Heart right ventricle (tissue), 16 donors: Measurements from ENCODE around the gene FOXK2. TPM values are rescaled to one million over a fixed set of nuclear protein-coding genes. Genes with fewer than 3 reads are reported as not detected.

Source experiments
- ATAC-seq, 8 donors: fragments of 200-7000 bp; cut with Tn5 transposase; one replicate each; pipeline ENCODE4 v1.9.1; 2020; ENCODE audit warnings: mild to moderate bottlenecking in 8 of 8, moderate library complexity in 8 of 8, moderate number of reproducible peaks in 1 of 8
- DNase-seq, 2 donors: peaks; one replicate each; pipeline ENCODE4 v3.0.0-alpha.2; 2020
- H3K27ac ChIP-seq, 10 donors: fragments of 200-600 bp; sonication (generic) in 2 of 10; one replicate each; pipeline versions ENCODE4 v1.5.0 to v1.8.0; 2020 to 2022; ENCODE audit warnings: mild to moderate bottlenecking in 3 of 10
- H3K27me3 ChIP-seq, 7 donors: fragments of 200-600 bp; one replicate each; pipeline ENCODE4 v1.8.0; 2021 to 2022; ENCODE audit warnings: mild to moderate bottlenecking in 2 of 7
- H3K36me3 ChIP-seq, 9 donors: fragments of 200-600 bp; sonication (generic) in 1 of 9; one replicate each; pipeline versions ENCODE4 v1.5.0 to v1.8.0; 2020 to 2022; ENCODE audit warnings: mild to moderate bottlenecking in 2 of 9
- H3K4me1 ChIP-seq, 9 donors: fragments of 200-600 bp; sonication (generic) in 1 of 9; one replicate each; pipeline versions ENCODE4 v1.5.0 to v1.8.0; 2020 to 2022; ENCODE audit warnings: mild to moderate bottlenecking in 4 of 9
- H3K4me3 ChIP-seq, 10 donors: fragments of 200-600 bp; sonication (generic) in 2 of 10; one replicate each; pipeline versions ENCODE4 v1.5.0 to v1.8.0; 2020 to 2022; ENCODE audit warnings: mild to moderate bottlenecking in 7 of 10, moderate library complexity in 2 of 10
- H3K9me3 ChIP-seq, 11 donors: fragments of 200-600 bp in 10 of 11; sonication (generic) in 2 of 11; one replicate each; pipeline versions ENCODE4 v1.5.0 to v1.8.0; 2013 to 2022; ENCODE audit warnings: mild to moderate bottlenecking in 2 of 11, control low read depth in 1 of 11, moderate library complexity in 1 of 11
- WGBS, 2 donors: extraction: QIAGEN DNeasy Blood & Tissue Kit; methylation state at CpG; one replicate each; pipeline ENCODE4 v1.1.7; 2013; ENCODE audit warnings: inconsistent platforms in 1 of 2; 5-methylcytosine and 5-hydroxymethylcytosine counted together
- intact Hi-C, 10 donors: fragments of 100-400 bp; cut with DNase I; formaldehyde crosslinking; loops; one replicate each; pipeline versions ENCODE4 v1.11.1 to v1.14.2; 2022
- long read RNA-seq, 3 donors: library from polyadenylated mRNA; unstranded; transcript quantifications; one replicate each; pipeline ENCODE4 v2.0.0, GENCODE V29; 2020 to 2021
- polyA plus RNA-seq, 2 donors: library from polyadenylated mRNA; stranded (reverse); fragments of 200-250 nt; gene quantifications; one replicate each; pipeline ENCODE4 v1.2.3, GENCODE V29; 2013
- total RNA-seq, 10 donors: library from RNA; stranded (reverse); fragmentation: NEBNext Ultra II Directional in 3 of 10; extraction: Animal tissue kit (Norgen Biotek cat#: 25700) in 3 of 10; gene quantifications; one replicate each; pipeline versions ENCODE4 v1.2.1 to v1.2.4, GENCODE V29; 2021 to 2023
- TF ChIP-seq, protein P1 (sequence below), 9 donors: fragments of 200-600 bp; sonication (generic) in 2 of 9; IDR thresholded peaks; one replicate each; pipeline versions ENCODE4 v1.5.0 to v1.8.0; 2021 to 2022; ENCODE audit warnings: antibody characterized with exemption in 9 of 9, mild to moderate bottlenecking in 5 of 9, moderate library complexity in 1 of 9
- donor health status: Arrhythmogenic right ventricular cardiomyopathy.
- donor health status: ischemic (EF 13 %, LVEDD 7.1; RV severe dilation, severe dysfunction).
- donor health status: healthy with polysubstance abuse.
- donor health status: DM: no; HTN: yes; CAD: no.
- donor health status: DM: no; HTN: no; CAD: no.
- donor health status: ischemic (EF 25% LVEDD 6.9; RV normal size, moderate dysfunction).
- donor health status: ischemic (EF 25% LVEDD 5.7; RV mildly dilated, moderate dysfunction).
- donor health status: healthy.
- donor health status: DM: yes; HTN: yes; CAD: no.
- donor health status: Ischemic cardiomyopathy.
- donor health status: ischemic (EF 35%, LVEDD 5.7; RV mildly dilated, moderate dysfunction).
- donor health status: nonischemic (EF 11% LVEDD 7.7; RV severe dilation, severe dysfunction).
- donor health status: DM: yes; HTN: yes; CAD: no.
- donor health status: PGD.
- donor health status: ischemic (EF 29% LVEDD 5.4; RV normal size, mild dysfunction).
- donor health status: nonischemic (EF 23%, LVEDD 6.1; RV moderate dilation, normal function).

The FOXK2 gene
- total RNA-seq, result 10 to 100 TPM; 27.5 to 66.6 (median 31.0) TPM
- polyA plus RNA-seq, result 10 to 100 TPM; 16.5 to 24.7 TPM
- long read RNA-seq, donor 1, full-length matches to known transcripts, result 23 of 55 reads
- long read RNA-seq, donor 1, partial matches to known transcripts, result 21 of 55 reads
- long read RNA-seq, donor 1, other reads (novel, unspliced or antisense), result 11 of 55 reads
- long read RNA-seq, donor 2, full-length matches to known transcripts, result 19 of 46 reads
- long read RNA-seq, donor 2, partial matches to known transcripts, result 22 of 46 reads
- long read RNA-seq, donor 2, other reads (novel, unspliced or antisense), result 5 of 46 reads
- long read RNA-seq, donor 3, full-length matches to known transcripts, result 45 of 129 reads
- long read RNA-seq, donor 3, partial matches to known transcripts, result 74 of 129 reads
- long read RNA-seq, donor 3, other reads (novel, unspliced or antisense), result 10 of 129 reads

DNA sequence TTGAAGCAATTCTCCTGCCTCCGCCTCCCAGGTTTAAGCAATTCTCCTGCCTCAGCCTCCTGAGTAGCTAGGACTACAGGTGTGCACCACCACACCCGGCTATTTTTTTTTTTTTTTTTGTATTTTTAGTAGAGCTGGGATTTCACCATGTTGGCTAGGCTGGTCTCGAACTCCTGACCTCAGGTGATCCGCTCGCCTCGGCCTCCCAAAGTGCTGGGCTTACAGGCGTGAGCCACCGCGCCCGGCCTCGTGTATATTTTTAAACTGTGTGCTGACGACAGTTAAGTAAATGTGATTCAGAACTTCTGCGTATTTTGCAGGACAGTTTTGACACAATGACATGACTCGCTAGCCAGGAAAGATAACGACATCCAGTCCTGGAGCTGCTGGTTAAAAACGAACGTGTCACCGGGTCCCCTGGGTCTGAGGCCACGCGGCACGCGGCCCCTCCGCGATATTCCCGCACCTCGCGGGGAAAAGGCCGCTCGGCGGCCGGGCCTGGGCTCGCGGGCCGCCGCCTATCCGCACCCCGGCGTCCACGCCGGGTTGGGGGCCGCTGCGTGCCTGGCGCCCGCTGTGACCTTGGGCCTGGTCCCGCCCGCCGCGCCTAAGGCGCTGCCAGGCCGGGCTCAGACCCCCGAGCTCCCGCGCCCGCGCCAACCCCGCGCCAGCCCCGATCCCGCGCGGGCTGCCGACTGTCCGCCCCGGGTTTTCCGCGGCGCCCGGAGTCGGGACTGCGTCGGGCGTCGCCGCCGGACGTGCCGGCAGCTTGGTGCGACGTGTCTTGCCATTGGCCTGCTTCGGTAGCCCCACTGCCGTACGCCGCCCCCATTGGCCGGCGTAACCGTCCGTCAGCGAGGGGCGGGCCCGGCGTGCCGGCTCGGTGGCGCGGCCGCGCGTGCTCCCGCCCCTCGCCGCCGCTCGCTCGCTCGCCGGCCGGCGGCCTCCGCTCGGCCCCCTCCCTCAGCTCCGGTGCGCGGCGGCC lies at the start of gene FOXK2:
FOXK2 (plus strand) TSS at position 907 of the 985 bp plus-strand sequence. CDS start 157 bp downstream, outside the sequence.
- DNase-seq (peak; percentile 91 to 94), ATAC-seq (peak; percentile 95 to 100 (median 100))
- no peaks in the 10 kb centered on the region for H3K9me3 ChIP-seq
- H3K4me1 ChIP-seq, result peaks cover 0 to 43% (median 32%) of the 10 kb centered on the region in 9 donors
- TF ChIP-seq, protein P1, sequence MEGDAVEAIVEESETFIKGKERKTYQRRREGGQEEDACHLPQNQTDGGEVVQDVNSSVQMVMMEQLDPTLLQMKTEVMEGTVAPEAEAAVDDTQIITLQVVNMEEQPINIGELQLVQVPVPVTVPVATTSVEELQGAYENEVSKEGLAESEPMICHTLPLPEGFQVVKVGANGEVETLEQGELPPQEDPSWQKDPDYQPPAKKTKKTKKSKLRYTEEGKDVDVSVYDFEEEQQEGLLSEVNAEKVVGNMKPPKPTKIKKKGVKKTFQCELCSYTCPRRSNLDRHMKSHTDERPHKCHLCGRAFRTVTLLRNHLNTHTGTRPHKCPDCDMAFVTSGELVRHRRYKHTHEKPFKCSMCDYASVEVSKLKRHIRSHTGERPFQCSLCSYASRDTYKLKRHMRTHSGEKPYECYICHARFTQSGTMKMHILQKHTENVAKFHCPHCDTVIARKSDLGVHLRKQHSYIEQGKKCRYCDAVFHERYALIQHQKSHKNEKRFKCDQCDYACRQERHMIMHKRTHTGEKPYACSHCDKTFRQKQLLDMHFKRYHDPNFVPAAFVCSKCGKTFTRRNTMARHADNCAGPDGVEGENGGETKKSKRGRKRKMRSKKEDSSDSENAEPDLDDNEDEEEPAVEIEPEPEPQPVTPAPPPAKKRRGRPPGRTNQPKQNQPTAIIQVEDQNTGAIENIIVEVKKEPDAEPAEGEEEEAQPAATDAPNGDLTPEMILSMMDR (IDR thresholded peaks at IDR 0.05), result no peak
- H3K4me3 ChIP-seq, result peak within 1 kb of the TSS; percentile 61 to 96 (median 86)
- intact Hi-C loops, result loop anchor here in 1 of 10 donors (1.0 to 5.0 kb wide), 2 partner anchors 22 to 33 kb away; no protein-coding TSS in a partner anchor
- 3 to 4% methylated on average over 83 to 114 of the region's 114 CpGs for WGBS, 2 donors
- no peaks in the 10 kb centered on the region for H3K36me3 ChIP-seq
- H3K27me3 ChIP-seq, result no peaks in the 10 kb centered on the region
- H3K27ac ChIP-seq, result peak within 1 kb of the TSS; percentile 88 to 100 (median 98)

DNA sequence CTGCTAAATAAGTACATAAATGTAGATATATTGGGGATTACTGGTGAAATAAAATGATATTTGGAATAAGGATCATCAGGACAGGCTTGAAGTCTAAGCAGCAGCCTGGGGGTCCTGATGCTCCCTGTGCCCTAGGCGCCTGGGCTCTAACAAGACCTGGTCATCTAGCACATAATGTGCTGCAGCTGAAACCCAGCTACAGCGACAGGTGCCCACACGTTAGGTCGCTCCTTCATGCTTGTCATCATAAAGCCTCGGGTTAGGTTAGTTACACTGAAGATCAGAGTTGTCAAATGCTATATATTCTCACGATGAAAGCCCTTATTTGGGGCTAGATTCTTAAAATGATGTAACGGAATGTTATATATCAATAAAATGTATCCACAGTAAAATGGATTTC lies 49.5 kb upstream of the FOXK2 start:
- 97 to 99% methylated on average over 7 of the region's 7 CpGs for WGBS, 2 donors
- Histone ChIP-seq H3K27ac (no peak overlapping the region), H3K36me3 (peaks cover 4 to 98% (median 69%) of the 10 kb centered on the region in 9 donors), H3K4me1 (peaks cover 0 to 1% (median 0%) of the 10 kb centered on the region in 9 donors), H3K9me3 (no peaks in the 10 kb centered on the region), H3K4me3 (no peak overlapping the region), H3K27me3 (no peaks in the 10 kb centered on the region)
- TF ChIP-seq, protein P1 (IDR thresholded peaks at IDR 0.05), result no peak
- ATAC-seq, result no peak
- no peak for DNase-seq
- intact Hi-C loops, result no loop called here

DNA sequence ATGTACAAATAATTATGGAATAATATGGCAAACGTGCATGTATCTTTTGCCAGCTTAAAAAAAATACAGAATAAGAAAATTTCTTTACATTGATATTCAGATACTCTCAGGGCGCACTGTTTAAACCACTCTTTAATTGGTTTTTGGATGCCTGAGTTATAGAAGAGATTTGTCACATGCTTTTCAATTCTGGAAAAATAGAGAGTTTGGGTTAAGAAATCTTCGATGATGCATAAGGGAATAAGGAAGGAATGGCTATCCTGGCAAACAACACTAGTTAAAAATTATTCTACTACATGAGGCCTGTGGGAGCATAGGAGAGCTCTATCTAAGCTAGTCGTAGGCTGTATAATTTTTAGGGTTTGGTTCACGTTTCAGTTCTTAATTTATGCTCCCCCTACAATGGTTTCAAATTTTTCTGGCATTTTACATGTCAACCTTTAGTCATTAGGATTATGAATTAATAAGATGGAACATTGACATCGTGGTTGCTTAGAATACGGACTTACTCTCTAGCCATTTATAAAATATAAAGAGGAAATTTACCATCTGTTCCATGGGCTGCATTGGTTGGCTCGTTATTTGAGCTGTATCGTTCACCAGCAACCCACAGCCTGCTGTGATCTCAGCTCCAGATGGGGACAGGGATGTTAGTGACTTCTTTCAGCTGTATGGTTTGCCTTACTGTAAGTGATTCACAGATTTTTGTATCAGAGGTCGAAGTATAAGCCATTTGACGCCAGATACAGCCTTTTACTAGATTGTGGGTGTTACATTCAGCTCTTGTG lies 45.1 kb upstream of the FOXK2 start:
- no peak overlapping the region for H3K4me3 ChIP-seq
- intact Hi-C loops, result no loop called here

More for the DNA sequence above, 45.1 kb upstream of the FOXK2 start:
- TF ChIP-seq, protein P1 (IDR thresholded peaks at IDR 0.05), result no peak
- DNase-seq (no peak), ATAC-seq (no peak)
- Histone ChIP-seq H3K27me3 (no peaks in the 10 kb centered on the region), H3K9me3 (no peaks in the 10 kb centered on the region), H3K36me3 (peaks cover 0 to 97% (median 54%) of the 10 kb centered on the region in 9 donors), H3K4me1 (no peaks in the 10 kb centered on the region), H3K27ac (no peak overlapping the region)
- 88 to 89% methylated on average over 11 of the region's 11 CpGs for WGBS, 2 donors
